GM13977 (cell line): ENCODE measurements around the gene HMMR.
"Not testable (repeated sequence)": the region's sequence is repeated elsewhere in the genome, so short reads cannot be mapped to it uniquely, and the experiment has no call there.

Experiments used
- DNase-seq: peaks from one replicate; pipeline ENCODE4 v3.0.0; 2012; ENCODE audit warnings: low spot score
- in situ Hi-C: fragments of 300-500 bp; cut with MboI; formaldehyde crosslinking; loops from one replicate; pipeline ENCODE4 v1.12.0; 2022; ENCODE audit warnings: low sequenced_read_pairs, low pct_unique_long_range_greater_than_20kb, mixed read lengths, inconsistent platforms; ENCODE audit not compliant: unreplicated experiment
- TF ChIP-seq, protein P1 (sequence below): IDR thresholded peaks from 2 replicates; pipeline ENCODE4 v1.5.1; 2012; ENCODE audit warnings: mild to moderate bottlenecking, control low read depth; ENCODE audit not compliant: insufficient read depth; ENCODE audit errors: extremely low read depth, missing control alignments

HMMR gene

DNA sequence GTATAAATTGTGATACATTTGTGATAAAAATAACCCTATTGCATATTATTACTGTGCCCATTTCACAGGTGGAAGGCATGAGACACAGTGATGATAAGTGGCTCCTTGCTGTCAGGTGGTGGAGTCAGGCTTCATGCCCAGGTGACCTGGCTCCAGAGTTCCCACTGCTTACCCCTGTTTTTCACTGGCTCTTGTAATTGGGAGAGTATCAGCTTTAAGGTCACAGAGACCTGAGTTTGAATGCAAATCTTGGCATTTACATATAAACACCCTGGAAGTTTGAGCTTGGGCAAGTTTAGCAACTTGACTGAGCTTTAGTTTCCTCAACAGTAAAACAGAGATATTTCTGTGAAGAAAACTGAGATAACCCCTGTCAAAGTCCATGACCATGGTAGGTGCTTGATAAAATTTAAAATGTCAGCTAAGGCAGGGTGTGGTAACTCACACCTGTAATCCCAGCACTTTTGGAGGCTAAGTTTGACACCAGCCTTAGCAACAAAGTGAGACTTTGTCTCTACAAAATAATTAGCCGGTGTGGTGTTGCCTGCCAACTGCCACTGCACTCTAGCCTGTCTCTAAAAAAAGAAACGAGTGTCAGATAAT, 74.2 kb downstream of the HMMR start:
- in situ Hi-C loops: no loop called here
- no peak for DNase-seq
- TF ChIP-seq, protein P1, sequence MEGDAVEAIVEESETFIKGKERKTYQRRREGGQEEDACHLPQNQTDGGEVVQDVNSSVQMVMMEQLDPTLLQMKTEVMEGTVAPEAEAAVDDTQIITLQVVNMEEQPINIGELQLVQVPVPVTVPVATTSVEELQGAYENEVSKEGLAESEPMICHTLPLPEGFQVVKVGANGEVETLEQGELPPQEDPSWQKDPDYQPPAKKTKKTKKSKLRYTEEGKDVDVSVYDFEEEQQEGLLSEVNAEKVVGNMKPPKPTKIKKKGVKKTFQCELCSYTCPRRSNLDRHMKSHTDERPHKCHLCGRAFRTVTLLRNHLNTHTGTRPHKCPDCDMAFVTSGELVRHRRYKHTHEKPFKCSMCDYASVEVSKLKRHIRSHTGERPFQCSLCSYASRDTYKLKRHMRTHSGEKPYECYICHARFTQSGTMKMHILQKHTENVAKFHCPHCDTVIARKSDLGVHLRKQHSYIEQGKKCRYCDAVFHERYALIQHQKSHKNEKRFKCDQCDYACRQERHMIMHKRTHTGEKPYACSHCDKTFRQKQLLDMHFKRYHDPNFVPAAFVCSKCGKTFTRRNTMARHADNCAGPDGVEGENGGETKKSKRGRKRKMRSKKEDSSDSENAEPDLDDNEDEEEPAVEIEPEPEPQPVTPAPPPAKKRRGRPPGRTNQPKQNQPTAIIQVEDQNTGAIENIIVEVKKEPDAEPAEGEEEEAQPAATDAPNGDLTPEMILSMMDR: no peak

DNA sequence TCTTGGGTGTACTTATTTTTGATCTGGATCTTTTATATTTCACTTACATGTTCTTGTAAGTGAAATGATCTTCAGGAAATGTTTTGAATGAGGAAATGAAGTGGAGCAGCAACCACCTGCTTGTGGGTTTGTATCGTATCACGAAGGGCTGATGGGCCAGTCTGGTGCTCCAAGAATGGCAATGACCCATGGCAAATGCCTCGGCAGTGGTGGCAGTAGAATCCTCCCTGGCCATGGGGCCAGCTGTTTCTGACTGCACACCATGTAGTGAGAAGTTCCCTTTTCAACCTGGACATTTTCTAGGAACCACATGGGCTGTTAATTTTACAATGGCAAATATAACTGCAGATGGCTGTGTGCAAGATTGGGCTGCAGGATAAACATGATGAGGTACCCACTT, 74.9 kb downstream of the HMMR start:
- no peak for DNase-seq
- TF ChIP-seq, protein P1: no peak
- in situ Hi-C loops: no loop called here

DNA sequence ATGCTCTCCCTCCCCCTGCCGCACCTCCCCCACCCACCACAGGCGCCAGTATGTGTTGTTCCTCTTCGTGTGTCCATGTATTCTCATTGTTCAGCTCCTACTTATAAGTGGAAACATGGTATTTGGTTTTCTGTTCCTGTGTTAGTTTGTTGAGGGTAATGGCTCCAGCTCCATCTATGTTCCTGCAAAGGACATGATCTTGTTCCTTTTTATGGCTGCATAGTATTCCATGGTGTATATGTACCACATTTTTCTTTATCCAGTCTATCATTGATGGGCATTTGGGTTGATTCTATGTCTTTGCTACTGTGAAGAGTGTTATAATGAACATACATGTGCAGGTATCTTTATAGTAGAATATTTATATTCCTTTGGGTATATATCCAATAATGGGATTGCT, 76.0 kb downstream of the HMMR start:
- in situ Hi-C loops: not testable (repeated sequence)

DNA sequence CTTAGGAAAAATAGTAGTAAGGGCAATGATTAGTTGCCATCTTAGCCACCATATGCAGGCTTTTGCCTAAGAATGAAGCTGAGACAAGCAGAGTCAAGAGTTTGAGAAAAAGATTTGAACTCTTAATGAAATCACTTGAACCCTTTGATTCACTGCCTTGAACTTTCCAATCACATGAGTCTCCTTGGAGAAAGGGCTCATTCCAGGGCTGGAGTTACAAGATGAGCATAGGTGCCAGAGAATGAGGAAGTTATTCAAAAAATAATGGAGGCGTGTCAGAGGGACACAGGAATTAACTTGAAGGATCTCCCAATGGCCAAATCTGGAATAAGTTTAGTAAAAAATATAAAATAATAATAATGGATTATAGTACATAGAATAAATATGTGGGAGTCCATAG, 80.3 kb downstream of the HMMR start:
- in situ Hi-C loops: no loop called here
- DNase-seq: no peak
- TF ChIP-seq, protein P1: no peak

More for the DNA sequence above, 76.0 kb downstream of the HMMR start:
- DNase-seq: not testable (repeated sequence)
